Measurements from ENCODE around the gene STARD5. TPM values are rescaled to one million over a fixed set of nuclear protein-coding genes. Genes with fewer than 3 reads are reported as not detected.

STARD5 gene
- total and polyA plus RNA-seq, 2 of the 4 experiments (the other 2 are of a cell fraction): 5.0 to 22.8 TPM

DNA sequence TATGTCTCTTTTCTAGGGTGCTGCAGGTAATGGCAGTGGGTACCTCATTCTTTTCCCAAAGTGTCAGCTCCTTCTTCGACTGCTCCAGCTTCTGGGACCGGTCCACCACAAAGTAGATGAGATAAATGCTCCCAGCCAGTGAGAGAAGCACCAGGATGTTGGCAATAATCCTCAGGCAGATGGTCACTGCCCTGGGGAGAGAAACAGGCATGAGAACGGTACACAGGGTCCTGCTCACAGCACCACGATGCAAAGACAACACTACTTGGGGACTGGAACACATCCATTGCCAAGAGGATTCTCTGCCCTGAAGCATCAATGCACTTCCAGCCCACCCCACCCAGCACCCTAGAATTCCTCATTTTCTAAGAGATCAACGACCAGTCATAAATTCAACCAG, 27.7 kb upstream of the STARD5 start:
- TF ChIP-seq MXI1 (IDR thresholded peaks at IDR 0.05; ENCODE audit: borderline replicate concordance, low read depth, low read length): no peak
- no peak for TF ChIP-seq RCOR1 (IDR thresholded peaks at IDR 0.05; ENCODE audit: insufficient replicate concordance, low read length)
- TF ChIP-seq CEBPB (IDR thresholded peaks at IDR 0.05; ENCODE audit: low read depth, low read length): no peak
- no peak for TF ChIP-seq RAD21 (IDR thresholded peaks at IDR 0.05; ENCODE audit: low read length)
- no peak for TF ChIP-seq CHD1 (IDR thresholded peaks at IDR 0.05; ENCODE audit: low read depth, low read length)
- TF ChIP-seq BHLHE40 (IDR thresholded peaks at IDR 0.05; ENCODE audit: low read depth, low read length): no peak
- no peak for TF ChIP-seq POLR2A (IDR thresholded peaks at IDR 0.05; ENCODE audit: low read depth, low read length)
- no peak for TF ChIP-seq FOS (IDR thresholded peaks at IDR 0.05; ENCODE audit: low read depth, low read length)
- no peak for TF ChIP-seq MAFK (IDR thresholded peaks at IDR 0.05; ENCODE audit: low read depth, low read length)
- TF ChIP-seq MAZ (IDR thresholded peaks at IDR 0.05; ENCODE audit: borderline replicate concordance, low read depth, low read length): no peak
- TF ChIP-seq, protein P1, sequence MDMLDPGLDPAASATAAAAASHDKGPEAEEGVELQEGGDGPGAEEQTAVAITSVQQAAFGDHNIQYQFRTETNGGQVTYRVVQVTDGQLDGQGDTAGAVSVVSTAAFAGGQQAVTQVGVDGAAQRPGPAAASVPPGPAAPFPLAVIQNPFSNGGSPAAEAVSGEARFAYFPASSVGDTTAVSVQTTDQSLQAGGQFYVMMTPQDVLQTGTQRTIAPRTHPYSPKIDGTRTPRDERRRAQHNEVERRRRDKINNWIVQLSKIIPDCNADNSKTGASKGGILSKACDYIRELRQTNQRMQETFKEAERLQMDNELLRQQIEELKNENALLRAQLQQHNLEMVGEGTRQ (IDR thresholded peaks at IDR 0.05; ENCODE audit: low read depth, low read length): no peak
- no peak for TF ChIP-seq SMC3 (IDR thresholded peaks at IDR 0.05; ENCODE audit: low read depth, low read length)
- TF ChIP-seq, protein P2, sequence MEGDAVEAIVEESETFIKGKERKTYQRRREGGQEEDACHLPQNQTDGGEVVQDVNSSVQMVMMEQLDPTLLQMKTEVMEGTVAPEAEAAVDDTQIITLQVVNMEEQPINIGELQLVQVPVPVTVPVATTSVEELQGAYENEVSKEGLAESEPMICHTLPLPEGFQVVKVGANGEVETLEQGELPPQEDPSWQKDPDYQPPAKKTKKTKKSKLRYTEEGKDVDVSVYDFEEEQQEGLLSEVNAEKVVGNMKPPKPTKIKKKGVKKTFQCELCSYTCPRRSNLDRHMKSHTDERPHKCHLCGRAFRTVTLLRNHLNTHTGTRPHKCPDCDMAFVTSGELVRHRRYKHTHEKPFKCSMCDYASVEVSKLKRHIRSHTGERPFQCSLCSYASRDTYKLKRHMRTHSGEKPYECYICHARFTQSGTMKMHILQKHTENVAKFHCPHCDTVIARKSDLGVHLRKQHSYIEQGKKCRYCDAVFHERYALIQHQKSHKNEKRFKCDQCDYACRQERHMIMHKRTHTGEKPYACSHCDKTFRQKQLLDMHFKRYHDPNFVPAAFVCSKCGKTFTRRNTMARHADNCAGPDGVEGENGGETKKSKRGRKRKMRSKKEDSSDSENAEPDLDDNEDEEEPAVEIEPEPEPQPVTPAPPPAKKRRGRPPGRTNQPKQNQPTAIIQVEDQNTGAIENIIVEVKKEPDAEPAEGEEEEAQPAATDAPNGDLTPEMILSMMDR (conservative IDR thresholded peaks at IDR 0.05; ENCODE audit: low read depth, low read length): no peak
- TF ChIP-seq NFE2L2 (IDR thresholded peaks at IDR 0.05; ENCODE audit: low read depth, low read length): no peak
- no peak for TF ChIP-seq RFX5 (IDR thresholded peaks at IDR 0.05; ENCODE audit: low read depth, low read length)
- no peak for TF ChIP-seq ELK1 (IDR thresholded peaks at IDR 0.05; ENCODE audit: borderline replicate concordance, low read depth, low read length)
- intact Hi-C loops (cut with micrococcal nuclease) (no loop called here), in situ Hi-C loops (cut with MboI; ENCODE audit: low sequenced_read_pairs) (no loop called here), dilution Hi-C loops (cut with HindIII; ENCODE audit: low sequenced_read_pairs, unreplicated experiment) (no loop called here)
- H3K36me3 ChIP-seq (ENCODE audit: control insufficient read depth, insufficient read depth, low read length): no peaks in the 10 kb centered on the region
- H3K79me1 ChIP-seq (ENCODE audit: low read depth in 1 of 2, low read length in 2 of 2): no peaks in the 10 kb centered on the region
- no peak overlapping the region for H2BK20ac ChIP-seq (ENCODE audit: low read depth, low read length)
- H3K27me3 ChIP-seq (ENCODE audit: control insufficient read depth, insufficient read depth, low read length): no peaks in the 10 kb centered on the region; the same call in none of the 2 replicates
- H3K4ac ChIP-seq (ENCODE audit: low read depth, low read length): no peak overlapping the region
- H2AK5ac ChIP-seq (ENCODE audit: low read depth, low read length): no peak overlapping the region
- H3K9me3 ChIP-seq (ENCODE audit: control insufficient read depth, insufficient read depth, low read length): no peaks in the 10 kb centered on the region
- H4K8ac ChIP-seq (ENCODE audit: low read depth in 2 of 2, low read length in 2 of 2): no peak overlapping the region
- H3K56ac ChIP-seq (ENCODE audit: extremely low read depth, insufficient read depth, low read length): no peak overlapping the region
- no peak overlapping the region for H3K4me2 ChIP-seq (ENCODE audit: low read depth, low read length)
- no peak overlapping the region for H3K4me3 ChIP-seq (ENCODE audit: insufficient read depth, low read depth, low read length)
- H2BK120ac ChIP-seq (ENCODE audit: low read depth, low read length): no peak overlapping the region
- no peak overlapping the region for H2AFZ ChIP-seq (replicated peaks; ENCODE audit: low read length, poor library complexity)
- ChIA-PET POLR2A (ENCODE audit: unreplicated experiment) (no interaction called here), CTCF (no interaction called here)
- ATAC-seq (ENCODE audit: low read depth) (no peak), DNase-seq (no peak)
- H3K23ac ChIP-seq (ENCODE audit: low read depth, low read length): no peak overlapping the region
- WGBS, 2 experiments (ENCODE audit: extremely low coverage in 2 of 2, insufficient read length in 1 of 2): 85% methylated on average over 2 of the region's 5 CpGs; no CpG with 5 or more reads in 1 of the 2 experiments
- H3K4me1 ChIP-seq (ENCODE audit: control insufficient read depth, insufficient read depth, low read length): no peaks in the 10 kb centered on the region
- no peak overlapping the region for H2BK5ac ChIP-seq (ENCODE audit: low read depth, low read length, poor library complexity, severe bottlenecking)
- H4K20me1 ChIP-seq (ENCODE audit: insufficient read depth, low read length): no peaks in the 10 kb centered on the region
- no peak overlapping the region for H3K14ac ChIP-seq (replicated peaks; ENCODE audit: low read depth, low read length)
- H4K5ac ChIP-seq (ENCODE audit: low read depth, low read length): no peak overlapping the region
- H3K18ac ChIP-seq (ENCODE audit: low read depth, low read length): no peak overlapping the region
- no peak overlapping the region for H3K27ac ChIP-seq (ENCODE audit: insufficient read depth, low read length)
- H2BK15ac ChIP-seq (ENCODE audit: low read depth, low read length): no peak overlapping the region
- H4K91ac ChIP-seq (ENCODE audit: insufficient read depth, low read depth, low read length): no peak overlapping the region
- BruUV-seq (replicated peaks): no TSS peak
- H2AK9ac ChIP-seq (replicated peaks; ENCODE audit: low read depth, low read length, poor library complexity): no peak overlapping the region
- no peaks in the 10 kb centered on the region for H3K9me1 ChIP-seq (ENCODE audit: insufficient read depth, low read length)
- H3K9ac ChIP-seq (ENCODE audit: low read depth, low read length): no peak overlapping the region

All from IMR-90 (cell line).